ENCODE results near the gene CROCC.

- TF ChIP-seq, protein P1, sequence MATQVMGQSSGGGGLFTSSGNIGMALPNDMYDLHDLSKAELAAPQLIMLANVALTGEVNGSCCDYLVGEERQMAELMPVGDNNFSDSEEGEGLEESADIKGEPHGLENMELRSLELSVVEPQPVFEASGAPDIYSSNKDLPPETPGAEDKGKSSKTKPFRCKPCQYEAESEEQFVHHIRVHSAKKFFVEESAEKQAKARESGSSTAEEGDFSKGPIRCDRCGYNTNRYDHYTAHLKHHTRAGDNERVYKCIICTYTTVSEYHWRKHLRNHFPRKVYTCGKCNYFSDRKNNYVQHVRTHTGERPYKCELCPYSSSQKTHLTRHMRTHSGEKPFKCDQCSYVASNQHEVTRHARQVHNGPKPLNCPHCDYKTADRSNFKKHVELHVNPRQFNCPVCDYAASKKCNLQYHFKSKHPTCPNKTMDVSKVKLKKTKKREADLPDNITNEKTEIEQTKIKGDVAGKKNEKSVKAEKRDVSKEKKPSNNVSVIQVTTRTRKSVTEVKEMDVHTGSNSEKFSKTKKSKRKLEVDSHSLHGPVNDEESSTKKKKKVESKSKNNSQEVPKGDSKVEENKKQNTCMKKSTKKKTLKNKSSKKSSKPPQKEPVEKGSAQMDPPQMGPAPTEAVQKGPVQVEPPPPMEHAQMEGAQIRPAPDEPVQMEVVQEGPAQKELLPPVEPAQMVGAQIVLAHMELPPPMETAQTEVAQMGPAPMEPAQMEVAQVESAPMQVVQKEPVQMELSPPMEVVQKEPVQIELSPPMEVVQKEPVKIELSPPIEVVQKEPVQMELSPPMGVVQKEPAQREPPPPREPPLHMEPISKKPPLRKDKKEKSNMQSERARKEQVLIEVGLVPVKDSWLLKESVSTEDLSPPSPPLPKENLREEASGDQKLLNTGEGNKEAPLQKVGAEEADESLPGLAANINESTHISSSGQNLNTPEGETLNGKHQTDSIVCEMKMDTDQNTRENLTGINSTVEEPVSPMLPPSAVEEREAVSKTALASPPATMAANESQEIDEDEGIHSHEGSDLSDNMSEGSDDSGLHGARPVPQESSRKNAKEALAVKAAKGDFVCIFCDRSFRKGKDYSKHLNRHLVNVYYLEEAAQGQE (IDR thresholded peaks at IDR 0.05; ENCODE audit: insufficient read depth in 1 of 2, low read depth in 2 of 2, low read length in 2 of 2), result no peak
- no peak for TF ChIP-seq SIN3A (IDR thresholded peaks at IDR 0.05; ENCODE audit: borderline replicate concordance, insufficient read depth, low read length)
- peak; percentile 52; the same call in 1 of the 2 replicates for TF ChIP-seq POLR2AphosphoS5 (IDR thresholded peaks at IDR 0.05; ENCODE audit: low read depth, low read length)
Observed at GRCh38 chr1:16913833-16914662, 7.7 kb upstream of the CROCC start.

All from PFSK-1 (cell line).